Central memory CD8-positive, alpha-beta T cell (primary cell): ENCODE measurements around the gene AHCTF1.

Experiments used
- ATAC-seq: fragments of 150-1000 bp; cut with Tn5 transposase; replicated peaks from 2 replicates; pipeline ENCODE4 v1.10.0; 2022; ENCODE audit warnings: mild to moderate bottlenecking, moderate FRiP score, moderate number of reproducible peaks; ENCODE audit not compliant: poor library complexity, severe bottlenecking; ENCODE audit errors: extremely low read depth
- DNase-seq, 2 donors: peaks; one replicate each; pipeline ENCODE4 v3.0.0; 2021; ENCODE audit warnings: low spot score in 2 of 2
- H3K27ac Mint-ChIP-seq: one replicate; pipeline ENCODE4 v1.8.0; 2022; ENCODE audit warnings: low read depth, mild to moderate bottlenecking, moderate library complexity, mixed read lengths
- H3K27me3 Mint-ChIP-seq: one replicate; pipeline ENCODE4 v1.8.0; 2022; ENCODE audit warnings: mixed read lengths
- H3K36me3 Mint-ChIP-seq: one replicate; pipeline ENCODE4 v1.8.0; 2022; ENCODE audit warnings: mild to moderate bottlenecking, moderate library complexity, mixed read lengths; ENCODE audit not compliant: insufficient read depth
- H3K4me1 Mint-ChIP-seq: one replicate; pipeline ENCODE4 v1.8.0; 2022; ENCODE audit warnings: mixed read lengths
- H3K4me3 Mint-ChIP-seq: one replicate; pipeline ENCODE4 v1.8.0; 2022; ENCODE audit warnings: mild to moderate bottlenecking, moderate library complexity, mixed read lengths
- H3K9me3 Mint-ChIP-seq: one replicate; pipeline ENCODE4 v1.8.0; 2022; ENCODE audit warnings: mixed read lengths

AHCTF1 gene

GRCh38 chr1:246790833-246791232 lies 140.9 kb downstream of the AHCTF1 start:
- Mint-ChIP-seq H3K4me1 (no peaks in the 10 kb centered on the region), H3K36me3 (no peaks in the 10 kb centered on the region), H3K9me3 (no peaks in the 10 kb centered on the region), H3K4me3 (no peak overlapping the region), H3K27me3 (peaks cover 24% of the 10 kb centered on the region), H3K27ac (peak overlapping the region; percentile 62)
- ATAC-seq, result no peak
- DNase-seq, result no peak

DNA sequence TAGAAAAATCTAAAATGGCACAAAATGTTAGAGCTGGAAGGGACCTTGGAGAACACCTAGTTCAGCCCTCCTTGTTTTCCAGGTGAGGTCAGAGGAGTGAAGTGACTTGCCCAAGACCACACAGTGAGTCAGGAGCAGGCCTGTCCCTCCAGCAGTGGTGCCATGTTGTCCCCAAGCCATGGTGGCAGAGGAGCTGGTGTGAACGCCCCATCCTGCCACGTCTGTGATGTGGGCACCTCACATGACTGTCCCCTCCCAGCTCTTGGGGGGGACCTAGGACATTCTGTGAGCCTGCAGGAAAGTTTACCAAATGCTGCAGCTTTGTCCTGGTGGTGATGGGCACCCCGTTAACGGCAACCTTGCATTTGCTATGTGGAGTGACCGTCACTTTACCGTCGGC lies 141.4 kb downstream of the AHCTF1 start:
- Mint-ChIP-seq H3K4me1 (no peaks in the 10 kb centered on the region), H3K9me3 (no peaks in the 10 kb centered on the region), H3K27ac (peak overlapping the region; percentile 62), H3K27me3 (peaks cover 24% of the 10 kb centered on the region), H3K4me3 (no peak overlapping the region), H3K36me3 (no peaks in the 10 kb centered on the region)
- ATAC-seq (no peak), DNase-seq (no peak)

DNA sequence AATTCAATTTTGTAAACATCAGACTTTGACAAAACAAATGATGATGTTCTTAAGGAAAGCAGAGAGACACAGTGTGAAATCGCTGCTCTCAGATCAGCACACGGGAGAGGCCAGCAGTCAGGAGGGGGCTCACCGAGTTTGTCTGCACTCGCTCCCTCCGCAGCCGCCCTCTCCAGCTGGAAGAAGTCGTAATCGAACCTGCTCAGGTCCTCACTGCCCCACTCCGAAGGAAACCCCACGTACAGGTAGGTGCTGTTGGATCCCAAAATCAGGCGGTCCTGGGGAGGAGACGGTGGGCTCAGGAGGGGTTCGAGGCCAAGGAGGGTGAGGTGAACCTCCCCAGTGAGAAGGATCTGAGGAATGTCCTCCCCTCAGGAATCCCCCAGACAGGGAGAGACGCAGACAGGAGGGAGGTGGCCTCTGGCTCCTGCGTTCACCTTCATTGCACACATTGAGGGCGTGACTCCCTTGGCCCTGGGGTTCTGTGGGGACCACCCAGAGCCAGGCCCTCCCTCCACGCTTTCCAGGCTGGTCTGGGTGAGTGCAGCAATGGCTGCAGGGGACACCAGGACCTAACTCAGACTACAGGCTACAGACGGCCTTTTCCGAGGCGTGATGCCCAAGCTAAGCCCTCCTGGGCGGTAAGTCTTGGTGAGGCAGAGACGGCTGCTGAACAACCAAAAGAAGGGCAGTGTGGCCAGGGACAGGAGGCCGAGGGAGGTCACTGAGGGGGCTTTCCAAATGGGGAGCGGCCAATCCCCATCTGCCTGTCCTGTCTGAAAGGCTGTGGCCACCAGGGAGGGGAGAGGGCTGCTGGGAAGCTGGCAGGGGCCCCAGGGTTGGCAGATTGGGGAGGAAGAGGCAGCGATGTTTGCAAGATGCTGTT lies 142.1 kb downstream of the AHCTF1 start:
- no peak for DNase-seq
- Mint-ChIP-seq H3K4me1 (peaks cover 3% of the 10 kb centered on the region), H3K36me3 (no peaks in the 10 kb centered on the region), H3K27me3 (peaks cover 24% of the 10 kb centered on the region), H3K4me3 (no peak overlapping the region), H3K27ac (no peak overlapping the region), H3K9me3 (no peaks in the 10 kb centered on the region)
- no peak for ATAC-seq
